T-helper 2 cell treated with Interferon-gamma antibody and Interleukin-4, amounts not matched to agents 5 μg/mL and 100 μg/mL, for 36 hours (primary cell): ENCODE measurements around the gene SAA4.
"Not testable (repeated sequence)": the region's sequence is repeated elsewhere in the genome, so short reads cannot be mapped to it uniquely, and the experiment has no call there.

Source experiments
- DNase-seq: peaks from one replicate; pipeline ENCODE4 v3.0.0; 2021; ENCODE audit warnings: low spot score
- H3K27ac Mint-ChIP-seq: one replicate; pipeline ENCODE4 v1.8.0; 2021; ENCODE audit warnings: mild to moderate bottlenecking, mixed read lengths
- H3K27me3 Mint-ChIP-seq: one replicate; pipeline ENCODE4 v1.8.0; 2021; ENCODE audit warnings: low read depth, mixed read lengths
- H3K36me3 Mint-ChIP-seq: one replicate; pipeline ENCODE4 v1.8.0; 2021; ENCODE audit warnings: low read depth, mixed read lengths
- H3K4me1 Mint-ChIP-seq: one replicate; pipeline ENCODE4 v1.8.0; 2021; ENCODE audit warnings: low read depth, mixed read lengths
- H3K4me3 Mint-ChIP-seq: one replicate; pipeline ENCODE4 v1.8.0; 2022; ENCODE audit warnings: mild to moderate bottlenecking, moderate library complexity, mixed read lengths
- H3K9me3 Mint-ChIP-seq: one replicate; pipeline ENCODE4 v1.8.0; 2021; ENCODE audit warnings: mixed read lengths

SAA4 gene

GRCh38 chr11:18236664-18237356, at the start of gene SAA4:
SAA4 (minus strand) TSS chr11:18236802; CDS start chr11:18235926, 876 bp downstream.
- H3K9me3 Mint-ChIP-seq: no peaks in the 10 kb centered on the region
- DNase-seq: no peak
- peaks cover 60% of the 10 kb centered on the region for H3K27me3 Mint-ChIP-seq
- H3K36me3 Mint-ChIP-seq: no peaks in the 10 kb centered on the region
- no peak within 1 kb of the TSS for H3K27ac Mint-ChIP-seq
- H3K4me1 Mint-ChIP-seq: no peaks in the 10 kb centered on the region
- no peak within 1 kb of the TSS for H3K4me3 Mint-ChIP-seq

- Mint-ChIP-seq H3K9me3 (no peaks in the 10 kb centered on the region), H3K4me3 (no peak overlapping the region), H3K27me3 (no peaks in the 10 kb centered on the region), H3K36me3 (peaks cover 53% of the 10 kb centered on the region), H3K4me1 (peaks cover 10% of the 10 kb centered on the region), H3K27ac (no peak overlapping the region)
- no peak for DNase-seq
Measured at GRCh38 chr11:18285841-18286240, 49.2 kb upstream of the SAA4 start.

GRCh38 chr11:18282626-18283025, 46.0 kb upstream of the SAA4 start:
- H3K36me3 Mint-ChIP-seq: peaks cover 64% of the 10 kb centered on the region
- H3K4me1 Mint-ChIP-seq: peaks cover 22% of the 10 kb centered on the region
- no peaks in the 10 kb centered on the region for H3K27me3 Mint-ChIP-seq
- H3K9me3 Mint-ChIP-seq: no peaks in the 10 kb centered on the region
- no peak overlapping the region for H3K4me3 Mint-ChIP-seq
- peak overlapping the region; percentile 38 for H3K27ac Mint-ChIP-seq
- no peak for DNase-seq

- Mint-ChIP-seq H3K4me3 (peak overlapping the region; percentile 61), H3K4me1 (peaks cover 22% of the 10 kb centered on the region), H3K27me3 (no peaks in the 10 kb centered on the region), H3K27ac (peak overlapping the region; percentile 76), H3K36me3 (peaks cover 54% of the 10 kb centered on the region), H3K9me3 (no peaks in the 10 kb centered on the region)
- no peak for DNase-seq
Measured at GRCh38 chr11:18280438-18281045, 43.9 kb upstream of the SAA4 start.

- Mint-ChIP-seq H3K27ac (no peak overlapping the region), H3K4me1 (peaks cover 21% of the 10 kb centered on the region), H3K9me3 (no peaks in the 10 kb centered on the region), H3K4me3 (no peak overlapping the region), H3K27me3 (no peaks in the 10 kb centered on the region), H3K36me3 (peaks cover 50% of the 10 kb centered on the region)
- DNase-seq: no peak
Measured at GRCh38 chr11:18277565-18278271, 41.1 kb upstream of the SAA4 start.

GRCh38 chr11:18271206-18271605, 34.6 kb upstream of the SAA4 start:
- peaks cover 7% of the 10 kb centered on the region for H3K36me3 Mint-ChIP-seq
- H3K4me1 Mint-ChIP-seq: peaks cover 6% of the 10 kb centered on the region
- H3K27ac Mint-ChIP-seq: no peak overlapping the region
- no peaks in the 10 kb centered on the region for H3K9me3 Mint-ChIP-seq
- no peak for DNase-seq
- no peak overlapping the region for H3K4me3 Mint-ChIP-seq
- H3K27me3 Mint-ChIP-seq: peaks cover 2% of the 10 kb centered on the region

GRCh38 chr11:18270102-18270501, 33.5 kb upstream of the SAA4 start:
- peaks cover 8% of the 10 kb centered on the region for H3K4me1 Mint-ChIP-seq
- peaks cover 2% of the 10 kb centered on the region for H3K27me3 Mint-ChIP-seq
- no peak overlapping the region for H3K27ac Mint-ChIP-seq
- H3K9me3 Mint-ChIP-seq: no peaks in the 10 kb centered on the region
- DNase-seq: no peak
- peaks cover 4% of the 10 kb centered on the region for H3K36me3 Mint-ChIP-seq
- no peak overlapping the region for H3K4me3 Mint-ChIP-seq

GRCh38 chr11:18269252-18269651, 32.6 kb upstream of the SAA4 start:
- H3K27ac Mint-ChIP-seq, H3K36me3 Mint-ChIP-seq: not testable (repeated sequence)

GRCh38 chr11:18267335-18268133, 30.9 kb upstream of the SAA4 start:
- DNase-seq, H3K9me3 Mint-ChIP-seq, H3K27me3 Mint-ChIP-seq, H3K36me3 Mint-ChIP-seq, H3K4me3 Mint-ChIP-seq: not testable (repeated sequence)
- peaks cover 18% of the 10 kb centered on the region for H3K4me1 Mint-ChIP-seq
- H3K27ac Mint-ChIP-seq: peak overlapping the region; percentile 54

More at GRCh38 chr11:18269252-18269651, 32.6 kb upstream of the SAA4 start:
- DNase-seq, H3K9me3 Mint-ChIP-seq, H3K27me3 Mint-ChIP-seq, H3K4me3 Mint-ChIP-seq: not testable (repeated sequence)
- H3K4me1 Mint-ChIP-seq: peaks cover 12% of the 10 kb centered on the region

- Mint-ChIP-seq H3K27me3 (peaks cover 6% of the 10 kb centered on the region), H3K27ac (no peak within 1 kb of the TSS), H3K9me3 (no peaks in the 10 kb centered on the region), H3K4me1 (peaks cover 18% of the 10 kb centered on the region), H3K36me3 (no peaks in the 10 kb centered on the region), H3K4me3 (no peak within 1 kb of the TSS)
- DNase-seq: no peak
Measured at GRCh38 chr11:18265949-18266348, 29.3 kb upstream of the SAA4 start, which contains the start of gene SAA1. SAA1 (plus strand) TSS chr11:18266264; CDS start chr11:18266888, 624 bp downstream.

GRCh38 chr11:18264677-18265555, 28.3 kb upstream of the SAA4 start:
- no peaks in the 10 kb centered on the region for H3K36me3 Mint-ChIP-seq
- H3K4me1 Mint-ChIP-seq: peaks cover 18% of the 10 kb centered on the region
- no peak for DNase-seq
- H3K9me3 Mint-ChIP-seq: no peaks in the 10 kb centered on the region
- H3K27me3 Mint-ChIP-seq: peaks cover 4% of the 10 kb centered on the region
- no peak overlapping the region for H3K27ac Mint-ChIP-seq
- H3K4me3 Mint-ChIP-seq: no peak overlapping the region

- no peak for DNase-seq
- Mint-ChIP-seq H3K4me1 (peaks cover 18% of the 10 kb centered on the region), H3K4me3 (no peak overlapping the region), H3K9me3 (no peaks in the 10 kb centered on the region), H3K27me3 (peaks cover 6% of the 10 kb centered on the region), H3K27ac (no peak overlapping the region), H3K36me3 (no peaks in the 10 kb centered on the region)
Measured at GRCh38 chr11:18264035-18264434, 27.4 kb upstream of the SAA4 start.
